Smooth muscle cell of trachea (primary cell): ENCODE data around the gene USP53. TPM values are rescaled to one million over a fixed set of nuclear protein-coding genes. Genes with fewer than 3 reads are reported as not detected.

ENCODE experiments used
- total RNA-seq: library from RNA; depleted of rRNA; stranded (reverse); fragments of >200 nt; gene quantifications from 2 replicates; pipeline ENCODE4 v1.2.1, GENCODE V29; 2014

USP53 gene
- total RNA-seq, result 26.6 and 51.3 TPM in 2 replicates

GRCh38 chr4:119212234-119212963 lies at the start of gene USP53:
Gene USP53, plus strand, starts transcription at chr4:119212713. Its CDS starts 27,047 bp downstream, at chr4:119239760.

GRCh38 chr4:119321921-119322687 lies 109.6 kb downstream of the USP53 start, which contains the start of gene FABP2:
Gene FABP2, minus strand, starts transcription at chr4:119322138. Its CDS starts 36 bp downstream, at chr4:119322102.

Other genes with a start within 250 kb of the USP53 start
- gene MYOZ2, start 76.9 kb upstream of the USP53 start, total RNA-seq, result 0.15 and 0.50 TPM in 2 replicates
- not detected in 2 replicates for gene FABP2, start 109.4 kb downstream of the USP53 start, total RNA-seq